ENCODE data around the gene CNN2. TPM values are rescaled to one million over a fixed set of nuclear protein-coding genes. Genes with fewer than 3 reads are reported as not detected.
A peak's percentile ranks its signal among the peaks of the same experiment; 100 is the strongest.

Gene CNN2
- total and polyA plus RNA-seq, 2 of the 13 experiments (the other 11 are each of a cell fraction or from before 2014, with no cell fraction given): 63.6 to 70.0 TPM

GRCh38 chr19:1018932-1019615 lies 7.3 kb upstream of the CNN2 start (continued):
- TF ChIP-seq SNAPC4 (CRISPR knock-in tag; IDR thresholded peaks at IDR 0.05) (no peak), ZNF501 (CRISPR knock-in tag; IDR thresholded peaks at IDR 0.05) (0 out of 2 replicates have a peak, but pooled peaks have one; percentile 9), CCDC6 (CRISPR knock-in tag; IDR thresholded peaks at IDR 0.05) (no peak), ARID2 (CRISPR knock-in tag; IDR thresholded peaks at IDR 0.05; ENCODE audit: borderline replicate concordance) (no peak), ATF5 (CRISPR knock-in tag; IDR thresholded peaks at IDR 0.05; ENCODE audit: low read depth) (no peak), ZNF850 (CRISPR knock-in tag; conservative IDR thresholded peaks at IDR 0.05) (no peak), FOXC1 (CRISPR knock-in tag; IDR thresholded peaks at IDR 0.05; ENCODE audit: borderline replicate concordance) (no peak), NAIF1 (CRISPR knock-in tag; IDR thresholded peaks at IDR 0.05; ENCODE audit: borderline replicate concordance) (no peak), SETDB1 (CRISPR knock-in tag; IDR thresholded peaks at IDR 0.05; ENCODE audit: borderline replicate concordance) (no peak), CC2D1A (CRISPR knock-in tag; IDR thresholded peaks at IDR 0.05) (no peak), PRDM10 (CRISPR knock-in tag; IDR thresholded peaks at IDR 0.05; ENCODE audit: low read depth) (0 out of 2 replicates have a peak, but pooled peaks have one; percentile 36), SRSF9 (IDR thresholded peaks at IDR 0.05; ENCODE audit: borderline replicate concordance, insufficient read depth, low read depth, low read length, poor library complexity, severe bottlenecking) (no peak), ZNF256 (CRISPR knock-in tag; conservative IDR thresholded peaks at IDR 0.05) (no peak), ZNF564 (CRISPR knock-in tag; IDR thresholded peaks at IDR 0.05) (no peak)
- TF ChIP-seq, protein P1, sequence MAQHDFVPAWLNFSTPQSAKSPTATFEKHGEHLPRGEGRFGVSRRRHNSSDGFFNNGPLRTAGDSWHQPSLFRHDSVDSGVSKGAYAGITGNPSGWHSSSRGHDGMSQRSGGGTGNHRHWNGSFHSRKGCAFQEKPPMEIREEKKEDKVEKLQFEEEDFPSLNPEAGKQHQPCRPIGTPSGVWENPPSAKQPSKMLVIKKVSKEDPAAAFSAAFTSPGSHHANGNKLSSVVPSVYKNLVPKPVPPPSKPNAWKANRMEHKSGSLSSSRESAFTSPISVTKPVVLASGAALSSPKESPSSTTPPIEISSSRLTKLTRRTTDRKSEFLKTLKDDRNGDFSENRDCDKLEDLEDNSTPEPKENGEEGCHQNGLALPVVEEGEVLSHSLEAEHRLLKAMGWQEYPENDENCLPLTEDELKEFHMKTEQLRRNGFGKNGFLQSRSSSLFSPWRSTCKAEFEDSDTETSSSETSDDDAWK (CRISPR knock-in tag; IDR thresholded peaks at IDR 0.05): no peak

Data from HepG2 (cell line).